GM19455 (cell line): Measurements from ENCODE around the gene ESPNL.

ENCODE experiments used
- ATAC-seq: cut with Tn5 transposase; IDR thresholded peaks from one replicate; pipeline ENCODE4 v1.9.1; 2021; ENCODE audit not compliant: unreplicated experiment

Gene ESPNL

DNA sequence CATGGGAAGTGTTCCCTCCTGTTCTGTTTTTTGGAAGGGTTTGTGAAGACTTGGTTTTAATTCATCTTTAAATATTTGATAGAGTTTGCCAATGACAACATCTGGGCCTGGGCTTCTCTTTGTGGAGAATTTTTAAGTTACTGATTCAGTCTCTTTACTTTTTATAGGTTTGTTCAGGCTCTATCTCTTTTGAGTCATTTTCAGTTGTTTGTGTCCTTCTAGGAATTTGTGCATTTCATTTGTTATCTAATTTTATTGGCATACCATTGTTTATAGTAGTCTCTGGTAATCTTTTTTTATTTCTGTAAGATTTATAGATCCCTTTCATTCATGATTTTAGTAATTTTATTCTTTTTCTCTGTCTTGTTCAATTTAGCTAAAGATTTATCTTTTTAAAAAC is 24.7 kb upstream of the ESPNL start:
- ATAC-seq, result no peak

DNA sequence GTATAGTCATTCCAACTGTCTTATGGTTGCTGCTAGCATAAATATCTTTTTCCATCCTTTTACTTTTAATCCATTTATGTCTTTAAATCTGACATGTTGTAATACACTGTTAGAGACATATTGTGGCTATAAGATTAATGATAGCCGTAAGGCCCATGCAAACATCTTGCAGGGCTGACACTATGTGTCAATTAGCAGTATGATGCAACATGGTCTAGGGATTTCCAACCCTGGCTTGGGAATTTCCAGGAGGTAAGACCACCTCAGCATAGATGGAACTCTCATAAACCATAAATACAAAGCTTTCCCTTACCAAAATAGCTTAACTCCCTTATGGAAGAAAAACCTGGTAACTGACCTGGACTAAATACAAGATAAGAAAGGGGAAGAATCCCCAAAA is 22.8 kb upstream of the ESPNL start:
- no peak for ATAC-seq

- ATAC-seq, result no peak
These were observed 20.2 kb upstream of the ESPNL start for GRCh38 chr2:238079874-238080327.

- ATAC-seq, result no peak
These were observed 19.6 kb upstream of the ESPNL start for GRCh38 chr2:238080518-238080917.

DNA sequence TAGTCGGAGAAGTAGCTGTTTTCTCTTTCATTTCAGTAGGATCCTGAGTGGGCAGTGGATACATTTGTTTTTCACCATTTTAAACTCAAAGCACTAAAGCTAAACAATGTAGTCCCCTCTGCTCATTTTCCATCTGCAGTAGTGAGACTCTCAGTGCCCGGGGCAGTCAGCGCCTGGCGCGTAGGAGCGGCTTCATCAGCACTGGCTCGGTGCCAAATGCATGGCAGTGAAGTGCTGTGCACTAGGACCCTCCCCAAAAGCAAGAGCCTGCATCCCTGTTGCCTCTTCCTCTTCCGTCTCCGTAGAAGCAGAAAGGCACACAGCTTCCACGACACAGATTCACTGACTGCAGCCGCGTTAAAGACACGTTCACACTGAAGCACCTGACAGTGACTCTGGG is 19.0 kb upstream of the ESPNL start:
- no peak for ATAC-seq

GRCh38 chr2:238081561-238081960 is 18.6 kb upstream of the ESPNL start:
- ATAC-seq, result no peak

DNA sequence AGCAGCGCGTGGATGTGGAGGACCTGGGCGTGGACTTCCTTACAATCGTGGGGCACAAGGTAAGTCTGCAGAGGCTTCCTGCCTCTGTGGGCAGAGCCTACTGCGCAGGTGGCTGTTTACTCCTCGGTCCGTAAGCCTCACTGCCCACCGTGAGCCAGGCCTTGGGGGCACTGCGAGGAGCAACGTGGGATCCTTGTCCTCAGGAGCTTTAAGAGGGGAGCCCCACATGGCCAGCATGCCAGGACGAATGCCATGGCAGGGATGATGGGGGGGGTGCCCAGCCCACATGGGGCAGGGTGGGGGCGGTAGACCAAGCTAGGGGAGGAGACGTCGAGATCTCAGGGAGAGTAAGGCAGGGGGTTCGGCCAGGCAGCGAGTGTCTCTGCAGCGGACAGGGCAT is 18.0 kb upstream of the ESPNL start:
- ATAC-seq, result no peak

GRCh38 chr2:238082827-238083226 is 17.3 kb upstream of the ESPNL start:
- no peak for ATAC-seq

DNA sequence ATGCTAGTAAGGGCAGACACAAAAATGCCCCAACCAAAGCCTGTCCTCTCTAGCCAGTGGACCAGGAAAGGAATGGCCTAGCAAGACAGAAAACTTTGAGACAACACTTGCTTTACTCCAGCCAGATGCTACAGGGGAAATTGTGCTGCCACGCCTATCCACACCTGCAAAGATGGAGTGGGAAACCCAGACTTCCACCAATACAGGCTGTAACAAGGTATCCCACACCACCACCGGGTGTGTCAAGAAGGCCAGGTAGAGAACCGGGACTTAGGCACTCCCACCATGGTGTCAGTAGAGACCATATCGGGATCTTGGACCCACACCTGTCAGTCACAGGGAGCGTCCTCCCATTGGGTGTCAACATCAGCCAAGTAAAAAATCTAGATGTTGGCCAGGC is 16.2 kb upstream of the ESPNL start:
- ATAC-seq, result no peak

GRCh38 chr2:238084761-238085160 is 15.4 kb upstream of the ESPNL start:
- no peak for ATAC-seq

GRCh38 chr2:238085899-238086298 is 14.2 kb upstream of the ESPNL start:
- no peak for ATAC-seq

DNA sequence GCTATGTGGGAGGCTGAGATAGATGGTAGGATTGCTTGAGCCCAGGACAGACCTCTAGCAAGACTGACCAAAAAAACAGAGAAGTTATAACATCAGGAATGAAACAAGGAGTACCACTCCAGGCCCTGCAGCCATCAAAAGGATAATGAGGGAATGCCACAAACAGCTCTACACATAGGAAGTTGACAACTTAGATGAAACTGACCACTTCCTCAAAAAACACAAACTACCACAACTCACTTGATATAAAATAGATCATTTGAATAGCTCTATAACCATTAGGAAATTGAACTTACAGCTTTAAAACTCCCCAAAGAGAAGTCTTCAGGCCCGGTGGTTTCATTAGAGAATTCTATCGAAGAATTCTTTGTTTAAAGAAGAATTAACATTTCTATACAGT is 12.9 kb upstream of the ESPNL start:
- ATAC-seq, result no peak

- no peak for ATAC-seq
These were observed 9.3 kb upstream of the ESPNL start for GRCh38 chr2:238090887-238091286.

DNA sequence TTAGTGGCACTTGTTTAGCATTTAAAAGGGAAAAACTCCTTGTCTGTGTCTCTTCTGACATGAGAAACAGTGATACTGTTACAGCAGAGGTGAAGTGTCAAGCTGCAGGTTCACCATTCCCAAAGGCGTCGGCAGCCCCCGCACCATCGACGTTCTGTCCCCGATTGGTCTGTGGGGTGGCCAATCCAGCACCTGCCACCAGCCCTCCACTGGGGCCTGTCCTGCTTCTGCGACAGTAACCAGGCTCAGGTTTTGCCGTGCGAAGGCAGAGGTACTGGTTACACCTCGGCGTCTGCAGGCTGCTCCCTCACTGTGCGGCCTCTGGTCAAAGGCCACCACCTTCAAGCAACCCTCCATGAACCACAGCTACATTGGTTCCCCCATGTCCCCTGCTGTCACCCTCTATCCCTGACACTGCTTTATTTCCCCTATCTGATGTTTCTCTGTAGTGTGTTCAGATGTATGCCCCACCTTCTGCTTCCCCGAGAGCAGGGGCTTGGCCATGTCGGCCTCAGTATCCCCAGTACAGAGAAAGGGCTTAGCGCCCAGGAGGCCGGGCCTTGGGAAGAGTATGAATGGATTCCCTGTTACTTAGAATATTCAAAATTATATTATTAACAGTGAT is 8.6 kb upstream of the ESPNL start:
- no peak for ATAC-seq

DNA sequence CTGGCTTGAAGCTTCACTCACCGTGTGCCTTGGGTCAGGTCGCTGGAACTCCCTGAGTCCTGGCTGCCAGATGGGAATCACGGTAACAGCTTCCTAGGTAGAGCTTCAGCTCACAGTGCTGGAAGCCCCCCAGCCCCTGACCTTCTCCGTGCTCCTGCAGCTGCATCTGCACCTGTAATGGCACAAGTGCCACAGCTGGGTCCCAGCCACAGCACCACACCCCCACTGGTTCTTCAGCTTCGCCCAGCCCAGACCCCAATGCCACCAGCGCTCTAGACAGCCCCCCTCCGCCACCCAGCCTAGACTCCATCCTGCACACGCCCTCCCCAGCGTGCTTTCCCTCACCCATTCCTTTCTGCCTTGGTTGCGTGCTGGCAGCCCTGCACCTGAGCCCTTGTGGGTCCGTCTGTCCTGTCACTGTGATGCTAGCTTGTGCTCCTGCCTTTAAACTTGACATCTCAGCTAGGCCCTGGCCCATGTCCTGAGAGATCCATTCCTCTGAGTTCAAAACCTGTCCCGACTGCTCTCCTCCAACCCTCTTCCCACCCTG is 7.6 kb upstream of the ESPNL start:
- no peak for ATAC-seq

DNA sequence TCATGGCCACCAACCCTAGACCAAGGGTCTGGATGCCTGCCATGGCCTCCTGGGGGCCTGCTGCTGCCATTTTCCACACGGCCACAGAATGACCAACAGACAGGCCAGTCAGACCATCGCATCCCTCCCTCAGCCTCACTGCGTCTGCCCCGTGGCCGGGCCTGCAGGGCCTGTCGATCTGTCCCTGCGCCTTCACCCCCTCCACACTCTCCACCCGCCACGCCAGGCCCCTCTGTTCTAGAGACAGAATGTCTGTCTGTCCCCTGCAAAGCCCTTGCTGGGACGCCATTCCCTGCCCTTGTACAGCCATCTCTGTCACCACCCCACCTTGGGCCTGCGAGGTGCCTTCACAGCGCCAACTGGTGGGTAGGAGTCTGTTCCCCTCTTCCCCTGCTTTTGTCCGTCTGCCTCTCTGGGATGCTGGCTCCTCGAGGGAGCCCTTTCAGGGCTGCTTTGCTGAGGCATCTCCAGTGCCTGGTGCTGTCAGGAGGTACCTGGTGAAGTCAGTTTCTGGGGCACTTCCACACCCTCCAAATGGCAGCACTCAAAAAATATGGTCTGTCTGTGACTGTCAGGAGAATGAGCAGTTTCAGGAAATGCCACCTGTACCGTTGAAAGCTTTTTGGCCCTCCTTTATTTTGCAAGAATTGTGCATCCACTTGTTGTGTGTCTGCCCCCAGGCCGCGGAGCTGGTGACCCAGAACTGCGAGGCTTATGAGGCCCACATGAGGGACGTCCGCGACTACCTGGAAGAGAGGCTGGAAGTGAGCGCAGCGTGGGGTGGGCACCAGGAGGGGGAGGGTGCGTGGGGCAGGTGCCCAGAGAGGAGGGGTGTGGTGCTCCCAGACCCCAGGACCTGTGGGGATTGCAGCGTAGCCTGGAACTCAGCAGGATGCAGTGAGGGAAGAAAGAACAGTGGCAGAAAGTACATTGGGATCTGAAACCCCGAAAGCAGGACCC is 6.7 kb upstream of the ESPNL start:
- no peak for ATAC-seq

GRCh38 chr2:238094438-238095022 is 5.6 kb upstream of the ESPNL start:
- ATAC-seq, result no peak

DNA sequence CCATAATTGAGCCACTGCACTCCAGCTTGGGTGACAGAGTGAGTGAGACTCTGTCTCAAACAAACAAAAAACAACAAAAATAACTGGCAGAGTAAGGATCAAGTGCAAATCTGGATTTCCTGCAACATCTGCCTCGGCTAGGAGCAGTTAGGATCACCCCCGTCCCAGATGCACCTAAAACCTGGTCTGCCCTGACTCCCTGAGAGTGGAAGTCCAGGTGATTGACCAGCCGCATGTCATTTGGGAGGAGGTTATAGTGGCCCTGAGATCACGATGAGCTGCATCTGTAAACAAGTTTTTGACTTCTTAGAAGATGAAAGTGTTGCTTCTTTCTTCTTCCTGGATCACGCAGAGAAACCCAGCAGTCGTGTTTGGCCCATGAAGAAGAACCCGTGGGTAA is 5.0 kb upstream of the ESPNL start:
- no peak for ATAC-seq

GRCh38 chr2:238096311-238097011 is 3.7 kb upstream of the ESPNL start:
- ATAC-seq, result no peak

DNA sequence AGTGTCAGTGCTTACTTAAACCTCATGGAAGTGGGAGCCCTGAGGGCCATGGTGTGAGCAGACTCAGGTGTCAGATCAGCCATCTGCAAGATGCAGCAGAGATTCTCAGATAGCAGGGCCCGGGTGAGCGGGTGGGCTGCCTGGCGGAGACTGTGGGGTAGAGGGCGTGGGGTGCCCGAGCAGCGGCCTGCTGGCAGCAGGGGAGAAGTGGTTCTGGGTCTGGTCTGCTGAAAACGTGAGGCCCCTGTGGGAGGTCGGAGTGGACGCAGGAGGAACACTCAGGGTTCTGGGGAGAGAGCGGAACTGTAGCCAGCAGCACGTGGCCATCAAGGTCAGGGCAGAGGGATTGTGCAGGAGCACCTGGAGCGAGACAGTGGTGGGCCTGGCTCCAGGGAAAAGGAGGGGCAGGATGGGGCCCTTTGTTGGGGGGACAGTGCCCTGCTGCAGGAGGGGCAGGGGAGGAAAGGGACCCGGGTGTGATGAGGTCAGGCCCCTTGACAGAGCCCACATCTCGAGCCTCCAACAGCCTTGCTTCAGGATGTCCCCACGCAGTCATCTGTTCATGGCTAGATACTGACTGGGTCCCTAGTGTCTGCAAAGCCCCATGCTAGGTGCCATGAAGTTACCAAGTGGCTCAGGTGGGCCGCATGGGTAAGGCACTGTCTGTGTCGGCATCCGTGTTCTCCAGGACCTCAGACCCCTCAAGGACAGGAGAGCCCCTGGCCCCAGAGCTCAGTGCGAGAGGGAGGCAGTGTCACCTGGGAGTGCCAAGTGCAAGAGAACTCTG is 2.7 kb upstream of the ESPNL start:
- no peak for ATAC-seq
